HG02571 (cell line): ENCODE results near the gene SLC35F4.
A peak's percentile ranks its signal among the peaks of the same experiment; 100 is the strongest.

Experiments
- ATAC-seq: cut with Tn5 transposase; IDR thresholded peaks from one replicate; pipeline ENCODE4 v1.9.1; 2021; ENCODE audit warnings: mild to moderate bottlenecking, moderate library complexity; ENCODE audit not compliant: unreplicated experiment

SLC35F4 gene

DNA sequence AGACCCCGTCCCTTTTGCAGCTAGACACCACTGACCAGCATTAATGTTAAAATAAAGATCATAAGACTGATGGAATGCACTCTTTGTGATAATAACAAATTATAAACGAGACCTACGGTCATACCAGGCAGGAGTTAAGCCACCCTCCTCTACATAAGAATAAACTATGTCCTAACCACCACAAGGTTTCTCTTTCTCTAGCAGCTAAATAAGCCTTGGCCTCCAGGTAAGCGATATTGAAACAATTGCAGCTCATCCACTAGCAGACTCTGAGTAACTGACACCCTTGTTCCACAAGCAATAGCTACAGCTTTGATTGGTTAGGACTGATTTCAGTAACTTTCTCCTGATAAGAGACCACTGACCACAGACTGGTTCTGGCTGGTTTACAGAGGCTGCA lies 228.0 kb downstream of the SLC35F4 start:
- no peak for ATAC-seq

DNA sequence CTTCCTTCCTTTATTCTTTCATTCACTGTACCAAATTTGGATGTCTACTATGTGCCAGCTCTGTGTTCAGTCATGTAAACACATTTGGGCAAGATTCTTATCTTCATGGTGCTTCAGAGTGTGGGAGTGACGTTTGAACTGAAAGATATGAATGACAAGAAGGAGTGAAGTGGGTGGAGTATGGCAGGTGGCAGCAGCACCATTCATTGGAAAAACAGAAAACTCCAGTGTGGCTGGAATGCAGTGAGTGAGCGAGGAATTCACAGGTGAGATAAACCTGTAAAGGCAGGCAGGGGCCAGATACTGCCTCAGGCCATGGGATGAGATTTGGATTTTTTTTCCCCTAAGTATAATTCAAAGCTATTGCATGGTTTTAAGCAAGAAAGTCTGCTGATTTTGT lies 231.6 kb downstream of the SLC35F4 start:
- no peak for ATAC-seq

DNA sequence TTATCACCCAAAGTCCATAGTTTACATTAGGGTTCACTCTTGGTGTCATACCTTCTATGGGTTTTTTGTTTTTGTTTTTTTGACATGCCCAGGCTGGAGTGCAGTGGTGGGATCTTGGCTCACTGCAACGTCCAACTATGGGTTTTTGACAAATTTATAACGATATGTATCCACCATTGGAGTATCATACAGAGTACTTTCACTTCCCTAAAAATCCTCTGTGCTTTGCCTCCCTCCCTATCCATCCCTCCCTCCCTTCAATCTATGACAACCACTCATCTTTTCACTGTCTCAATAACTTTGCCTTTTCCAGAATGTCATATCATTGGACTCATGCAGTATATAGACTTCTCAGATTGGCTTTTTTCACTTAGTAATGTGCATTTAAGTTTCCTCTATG lies 233.2 kb downstream of the SLC35F4 start:
- ATAC-seq = no peak

DNA sequence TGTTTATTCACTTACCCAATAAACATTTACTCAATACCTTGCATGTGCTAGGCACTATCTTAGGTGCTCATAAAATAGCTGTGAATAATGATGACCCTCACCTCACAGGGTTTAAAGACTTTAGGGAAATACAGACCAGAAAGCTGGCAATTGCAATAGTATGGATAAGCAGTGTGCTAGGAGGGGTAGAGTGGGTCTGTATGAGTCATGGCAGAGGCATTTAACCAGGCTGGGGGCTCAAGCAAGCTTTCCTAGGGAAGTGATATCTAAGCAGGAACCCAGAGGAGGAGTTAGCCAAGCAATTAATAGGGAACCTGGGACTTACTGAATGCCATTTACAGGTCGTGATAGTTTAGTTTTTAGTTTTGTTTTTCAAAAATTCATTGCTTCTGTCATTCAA lies 248.4 kb downstream of the SLC35F4 start:
- no peak for ATAC-seq

GRCh38 chr14:57612946-57613345 lies 252.9 kb downstream of the SLC35F4 start:
- ATAC-seq = no peak

GRCh38 chr14:57611555-57612075 lies 254.3 kb downstream of the SLC35F4 start:
- no peak for ATAC-seq

DNA sequence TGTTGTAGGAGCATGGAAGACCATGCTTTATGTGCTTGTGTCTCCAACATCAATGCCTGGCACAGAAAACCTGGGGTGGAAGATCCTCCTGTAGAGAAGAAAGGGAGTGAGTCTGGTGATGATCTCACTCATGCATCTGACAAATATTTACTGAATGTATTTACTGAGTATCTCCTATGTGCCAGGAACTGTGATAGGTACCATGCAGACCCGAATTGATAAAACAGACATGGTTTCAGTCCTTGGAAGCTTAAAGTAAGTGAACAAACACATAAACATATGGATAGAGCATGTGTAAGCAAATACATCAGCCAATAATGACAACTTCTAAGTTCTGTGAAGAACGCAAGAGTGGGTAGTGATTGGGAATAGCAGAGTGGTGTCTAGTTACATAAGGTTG lies 255.3 kb downstream of the SLC35F4 start:
- ATAC-seq = no peak

- ATAC-seq = no peak
Observed at GRCh38 chr14:57609192-57610075, 256.5 kb downstream of the SLC35F4 start.

GRCh38 chr14:57607086-57607485 lies 258.8 kb downstream of the SLC35F4 start:
- no peak for ATAC-seq

DNA sequence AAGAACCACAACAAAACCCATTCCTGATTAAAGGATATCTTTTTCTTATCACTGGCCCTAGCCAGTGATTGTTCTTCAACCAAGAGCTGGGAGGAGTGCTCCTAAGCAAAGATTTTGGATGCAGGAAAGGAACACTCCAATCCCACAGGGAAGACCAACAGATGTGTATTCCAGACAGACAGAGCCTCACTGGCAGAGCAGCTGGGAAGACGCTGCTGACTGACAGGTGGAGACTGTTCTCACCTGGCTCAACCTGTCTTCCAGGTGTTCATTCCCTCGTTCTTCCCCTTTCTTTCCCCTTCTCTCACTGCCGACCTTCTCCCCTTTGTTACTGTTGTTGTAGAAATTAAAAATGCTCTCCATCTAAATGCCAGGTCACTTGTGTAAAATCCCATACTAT lies 282.5 kb downstream of the SLC35F4 start:
- no peak for ATAC-seq

GRCh38 chr14:57582746-57583145 lies 283.1 kb downstream of the SLC35F4 start:
- ATAC-seq = no peak

DNA sequence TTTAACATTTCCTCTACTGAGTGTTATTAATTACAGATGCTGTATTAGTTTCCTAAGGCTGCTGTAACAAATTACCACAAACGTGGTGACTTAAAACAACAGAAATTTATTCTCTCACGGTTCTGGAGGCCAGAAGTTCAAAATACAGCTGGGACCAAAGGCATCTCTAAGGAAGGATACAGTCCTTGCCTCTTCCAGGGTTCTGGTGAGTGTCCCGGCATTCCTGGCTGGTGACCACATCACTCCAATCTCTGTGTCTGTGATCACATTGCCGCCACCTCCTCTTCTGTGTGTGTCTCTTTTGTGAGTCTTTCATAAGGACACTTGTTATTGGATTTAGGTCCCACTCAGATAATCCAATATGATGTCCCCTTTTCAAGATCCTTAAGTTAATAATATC lies 287.1 kb downstream of the SLC35F4 start:
- no peak for ATAC-seq

GRCh38 chr14:57576498-57576897 lies 289.4 kb downstream of the SLC35F4 start:
- ATAC-seq = no peak

DNA sequence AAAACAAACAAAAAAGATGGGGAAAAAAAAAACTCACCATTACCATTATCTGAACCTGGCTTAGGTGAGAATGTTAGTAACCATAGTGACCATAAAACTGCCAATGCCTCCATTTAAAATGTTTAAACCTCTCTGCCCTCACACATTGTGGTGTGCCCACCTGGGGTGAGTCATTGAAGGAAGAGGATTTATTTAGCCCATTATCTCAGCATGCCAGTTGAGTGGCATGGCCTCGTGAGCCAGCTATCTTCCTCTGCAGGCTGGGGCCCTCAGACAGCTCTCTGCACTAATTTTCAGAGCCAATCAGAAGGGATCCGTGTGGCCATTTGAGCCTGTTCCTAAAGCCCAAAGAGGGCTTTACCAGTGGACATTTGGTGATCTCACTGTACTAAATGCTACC lies 290.4 kb downstream of the SLC35F4 start:
- no peak for ATAC-seq

GRCh38 chr14:57574617-57575288 lies 291.1 kb downstream of the SLC35F4 start:
- no peak for ATAC-seq

DNA sequence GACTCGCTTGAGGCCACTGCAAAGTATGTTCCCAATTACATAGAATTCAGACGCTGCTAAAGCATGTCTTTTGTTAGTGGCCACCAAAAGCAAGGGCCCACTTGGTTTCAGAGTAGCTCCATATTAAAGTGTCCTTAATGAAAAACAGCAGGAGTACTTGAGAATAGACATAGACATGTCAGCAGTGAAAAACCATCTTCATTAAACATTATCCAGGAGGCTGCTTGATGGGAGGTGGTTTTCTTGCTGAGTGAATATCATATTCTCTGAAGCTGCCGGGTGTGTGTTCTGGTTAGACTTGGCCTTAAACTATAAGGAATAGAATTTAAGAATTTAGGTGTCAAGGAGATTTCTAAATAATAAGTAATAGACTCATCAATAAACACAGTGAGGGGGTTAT lies 292.7 kb downstream of the SLC35F4 start:
- ATAC-seq = no peak

DNA sequence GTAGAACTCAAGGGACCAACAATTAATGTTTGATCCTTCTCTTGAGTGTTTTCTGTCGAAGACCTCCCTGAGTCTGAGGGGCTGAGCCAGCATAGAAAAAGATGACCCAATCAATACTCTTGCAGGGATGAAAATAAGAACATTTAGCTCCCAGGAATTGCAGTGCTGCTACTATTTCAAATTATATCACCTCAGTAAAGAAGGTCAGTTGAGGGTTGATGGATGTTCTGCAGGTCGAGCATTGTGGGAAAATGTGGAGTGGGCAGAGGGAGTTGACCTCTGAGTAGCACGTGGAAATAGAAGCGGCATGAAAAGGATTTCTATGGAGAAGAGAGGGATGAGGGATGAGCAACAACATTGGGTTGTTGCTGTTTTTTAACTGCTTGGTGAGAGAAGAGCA lies 297.3 kb downstream of the SLC35F4 start:
- ATAC-seq = no peak

DNA sequence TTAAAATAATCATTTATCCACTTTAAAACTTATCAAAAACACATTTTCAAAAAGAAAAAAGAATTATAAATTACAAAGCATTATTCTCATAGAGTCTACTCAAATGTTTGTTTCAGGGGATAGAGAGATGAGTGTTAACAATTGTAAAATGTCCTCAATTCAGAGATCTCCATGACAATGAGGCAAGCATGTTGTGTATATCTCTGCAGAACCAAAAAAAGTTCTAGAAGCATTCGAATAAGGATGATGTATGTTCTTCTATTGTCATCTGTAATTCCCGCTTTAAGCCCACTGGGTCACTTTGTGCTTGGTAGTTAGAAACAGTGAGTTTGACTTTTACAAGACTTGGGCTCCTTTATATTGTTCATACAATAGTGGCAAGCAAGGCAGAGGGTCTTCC lies 298.7 kb downstream of the SLC35F4 start:
- no peak for ATAC-seq

GRCh38 chr14:57560681-57561080 lies 305.2 kb downstream of the SLC35F4 start:
- peak; percentile 71 for ATAC-seq

DNA sequence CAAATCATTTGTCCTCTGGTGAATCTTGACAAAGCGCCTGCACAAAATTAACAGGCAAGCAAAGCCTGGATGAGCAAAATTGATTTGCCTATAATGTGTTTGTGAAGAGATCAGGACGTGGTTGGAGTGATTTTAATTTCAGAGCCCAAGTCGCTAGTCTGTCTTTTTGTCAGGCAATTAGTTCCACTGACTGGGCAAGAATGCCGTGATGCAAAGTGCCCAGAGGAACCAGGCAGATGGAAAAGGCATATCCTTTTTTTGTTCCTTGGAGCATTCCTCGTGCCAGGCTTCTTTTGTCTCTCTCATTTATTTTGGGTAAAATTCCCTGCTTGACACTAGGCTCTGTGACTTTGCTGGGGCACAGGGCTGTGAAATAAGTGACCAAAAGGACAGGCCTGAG lies 306.3 kb downstream of the SLC35F4 start:
- no peak for ATAC-seq

DNA sequence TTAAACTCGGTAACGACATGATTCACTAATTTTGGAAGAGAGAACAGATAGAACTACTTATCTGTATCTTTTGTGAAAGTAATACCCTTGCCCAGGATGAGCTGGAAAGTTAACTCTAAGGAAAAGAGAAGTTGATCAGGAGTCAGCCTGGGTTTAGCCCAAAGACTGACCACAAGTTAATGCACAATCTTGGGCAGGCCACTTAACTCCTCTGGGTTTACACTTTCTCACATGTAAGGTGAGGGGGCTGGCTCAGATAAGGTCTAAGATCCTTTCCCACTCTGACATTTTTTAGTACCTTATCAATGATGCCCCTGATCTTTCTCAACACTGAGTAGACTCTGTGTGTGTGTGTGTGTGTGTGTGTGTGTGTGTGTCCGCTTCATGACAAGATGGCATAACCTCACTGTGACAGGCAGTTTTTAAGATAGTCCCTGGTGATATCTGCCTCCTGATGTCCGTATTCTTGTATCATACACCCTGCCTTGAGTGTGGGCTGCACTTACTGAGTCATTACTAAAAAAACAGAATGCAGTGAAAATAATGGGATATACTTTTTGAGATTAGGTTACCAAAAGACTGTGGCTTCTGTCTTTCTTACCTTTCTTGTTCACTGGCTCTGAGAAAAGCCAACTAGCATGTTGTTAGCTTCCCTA lies 316.0 kb downstream of the SLC35F4 start:
- ATAC-seq = no peak
